K562 (cell line): ENCODE results near the gene SIGLEC6. TPM values are rescaled to one million over a fixed set of nuclear protein-coding genes. Genes with fewer than 3 reads are reported as not detected.

Experiments used
- ATAC-seq: fragments of 200-7000 bp; cut with Tn5 transposase; 3 replicates; pipeline ENCODE4 v1.9.1; 2020; ENCODE audit warnings: moderate library complexity
- BruUV-seq: library from RNA; stranded (reverse); fragments of 400-500 nt; replicated peaks from 2 replicates; lab custom pipeline; 2021; lab: Mats Ljungman, UMichigan
- CTCF ChIA-PET: fragments of 300-600 bp; formaldehyde crosslinking; extraction: SDS; loops from one replicate; lab custom pipeline; 2021; ENCODE audit warnings: low intra/inter-chr PET ratio; lab: Yijun Ruan, JAX
- POLR2A ChIA-PET: fragments of 300-600, 350-650 bp; sonication (Branson Sonifier 250); formaldehyde crosslinking; extraction: SDS; loops from one replicate; lab custom pipeline; 2021; ENCODE audit warnings: antibody characterized with exemption, inconsistent platforms; lab: Yijun Ruan, JAX
- DNase-seq, 4 experiments: peaks; one replicate each; pipeline versions ENCODE4 v3.0.0 to v3.0.0-alpha.2; 2011 to 2018; ENCODE audit warnings: low spot score in 3 of 4, mixed read lengths in 3 of 4; ENCODE audit errors: extremely low read depth in 1 of 4
- FAIRE-seq: peaks from 2 replicates; lab custom pipeline; 2011; peaks lifted over from hg19 to GRCh38; lab: Jason Lieb, UNC
- H2AFZ ChIP-seq: 2 replicates; pipeline ENCODE4 v1.6.0; 2011; ENCODE audit warnings: low read depth, low read length, control low read depth, inconsistent platforms
- H3K27ac ChIP-seq: fragments of 200-600 bp; 3 replicates; pipeline ENCODE4 v1.8.0; 2011; ENCODE audit warnings: low read depth, mild to moderate bottlenecking, control low read depth, inconsistent platforms, low read length, moderate library complexity, mixed read lengths; ENCODE audit errors: extremely low read depth
- H3K27me3 ChIP-seq, 2 experiments: fragments of 300-600 bp in 1 of 2; 2 replicates in 1 of 2; 3 replicates in 1 of 2; pipeline versions ENCODE4 v1.6.0 to v1.8.0; 2011; ENCODE audit warnings: inconsistent platforms in 2 of 2, low read length in 2 of 2, mild to moderate bottlenecking in 1 of 2, mixed read lengths in 1 of 2, moderate library complexity in 1 of 2; ENCODE audit not compliant: control insufficient read depth in 2 of 2, insufficient read depth in 2 of 2
- H3K36me3 ChIP-seq: fragments of 300-600 bp; 3 replicates; pipeline ENCODE4 v1.8.0; 2011; ENCODE audit warnings: mild to moderate bottlenecking, low read length, inconsistent platforms; ENCODE audit not compliant: control insufficient read depth, insufficient read depth
- H3K4me1 ChIP-seq, 2 experiments: fragments of 200-600 bp in 1 of 2; replicated peaks in 1 of 2; 2 replicates in 1 of 2; 3 replicates in 1 of 2; pipeline versions ENCODE4 v1.5.1 to v1.8.0; 2011; ENCODE audit warnings: inconsistent platforms in 2 of 2, low read length in 2 of 2, mild to moderate bottlenecking in 1 of 2, mixed read lengths in 1 of 2, moderate library complexity in 1 of 2; ENCODE audit not compliant: control insufficient read depth in 2 of 2, insufficient read depth in 2 of 2
- H3K4me2 ChIP-seq: 2 replicates; pipeline ENCODE4 v1.6.1; 2011; ENCODE audit warnings: low read length, control low read depth, inconsistent platforms, mixed read lengths; ENCODE audit not compliant: insufficient read depth
- H3K4me3 ChIP-seq: fragments of 200-600 bp; sonication (generic), shearing (Covaris generic); 2 replicates; pipeline ENCODE4 v1.5.1; 2016; ENCODE audit warnings: control low read depth, inconsistent platforms
- H3K79me2 ChIP-seq: fragments of 200-600 bp; 3 replicates; pipeline ENCODE4 v1.8.0; 2011; ENCODE audit warnings: low read length, inconsistent platforms; ENCODE audit not compliant: control insufficient read depth, insufficient read depth
- H3K9ac ChIP-seq, 2 experiments: 2 replicates each; pipeline versions ENCODE4 v1.6.0 to v1.6.1; 2011; ENCODE audit warnings: low read depth in 2 of 2, low read length in 2 of 2, control low read depth in 1 of 2, inconsistent platforms in 1 of 2, mild to moderate bottlenecking in 1 of 2, mixed read lengths in 1 of 2; ENCODE audit not compliant: insufficient read depth in 1 of 2
- H3K9me1 ChIP-seq: one replicate; pipeline ENCODE4 v1.6.0; 2011; ENCODE audit warnings: inconsistent platforms, mild to moderate bottlenecking, low read length, moderate library complexity; ENCODE audit not compliant: control insufficient read depth, insufficient read depth
- H3K9me3 ChIP-seq: replicated peaks from 2 replicates; pipeline ENCODE4 v1.5.1; 2011; ENCODE audit warnings: low read depth, low read length, inconsistent platforms; ENCODE audit not compliant: control insufficient read depth, insufficient read depth
- H4K20me1 ChIP-seq: replicated peaks from 2 replicates; pipeline ENCODE4 v1.6.1; 2011; ENCODE audit warnings: low read length, inconsistent platforms, mixed read lengths; ENCODE audit not compliant: control insufficient read depth, insufficient read depth
- BRF2 ChIP-seq: IDR thresholded peaks from 3 replicates; pipeline ENCODE4 v1.6.1; 2011; ENCODE audit warnings: borderline replicate concordance, mild to moderate bottlenecking; ENCODE audit not compliant: insufficient read length, insufficient read depth
- PRMT5 ChIP-seq: sonication (generic); formaldehyde crosslinking; IDR thresholded peaks from 2 replicates; pipeline ENCODE4 v1.5.0; 2020; ENCODE audit warnings: missing genetic modification reagents
- STAG1 ChIP-seq: sonication (generic); formaldehyde crosslinking; IDR thresholded peaks from 2 replicates; pipeline ENCODE4 v1.5.0; 2020; ENCODE audit warnings: missing genetic modification reagents, borderline replicate concordance
- ZBTB7A ChIP-seq: IDR thresholded peaks from 2 replicates; pipeline ENCODE4 v1.6.1; 2011; ENCODE audit warnings: low read depth, mild to moderate bottlenecking, low read length, moderate library complexity, borderline replicate concordance; ENCODE audit not compliant: control insufficient read depth
- ZC3H11A ChIP-seq: IDR thresholded peaks from 2 replicates; pipeline ENCODE4 v1.6.1; 2012; ENCODE audit warnings: low read depth, low read length, improper control_type of control experiment
- ZNF282 ChIP-seq: sonication (generic); formaldehyde crosslinking; IDR thresholded peaks from 2 replicates; pipeline ENCODE4 v1.8.1; 2023; ENCODE audit warnings: missing genetic modification reagents
- whole genome bisulfite sequencing: fragments of 100-300 bp; shearing (Covaris generic); methylation state at CpG from one replicate; pipeline ENCODE4 v1.1.6; 2016; ENCODE audit warnings: low coverage, mixed read lengths; ENCODE audit not compliant: insufficient coverage; ENCODE audit errors: missing lambda C conversion rate; 5-methylcytosine and 5-hydroxymethylcytosine counted together
- in situ Hi-C: fragments of 300-500 bp; cut with MboI; formaldehyde crosslinking; loops from 4 replicates; pipeline ENCODE4 v1.15.0; 2018; ENCODE audit warnings: inconsistent platforms, mixed read lengths
- intact Hi-C: fragments of 100-400 bp; cut with micrococcal nuclease; formaldehyde crosslinking; loops from 2 replicates; pipeline ENCODE4 v1.14.2; 2022
- polyA plus RNA-seq, 8 experiments: library from polyadenylated mRNA; depleted of rRNA in 4 of 8; stranded (reverse) in 5 of 8; unstranded in 3 of 8; fragments of >200 nt; fragmentation: Nextera tagmentation in 2 of 8; fragmentation: Illumina TruSeq in 1 of 8; extraction: Ambion mirVana in 2 of 8; extraction: Trizol in 1 of 8; gene quantifications; 2 replicates each; pipeline versions ENCODE4 v1.2.1 to v1.2.3, GENCODE V29; 2011 to 2014; ENCODE audit warnings: inconsistent platforms in 1 of 8, missing spikeins in 1 of 8
- total RNA-seq, 7 experiments: library from RNA; depleted of rRNA in 6 of 7; stranded (reverse); fragments of >200 nt in 6 of 7; fragmentation: Illumina TruSeq in 2 of 7; extraction: Trizol in 2 of 7; gene quantifications; 2 replicates each; pipeline versions ENCODE4 v1.2.1 to v1.2.3, GENCODE V29; 2011 to 2021; ENCODE audit warnings: low replicate concordance in 1 of 7

SIGLEC6 gene
- total and polyA plus RNA-seq, 9 of the 15 experiments (the other 6 are each of a cell fraction or from before 2014, with no cell fraction given), result 0.03 to 17.5 (median 0.71) TPM

- Histone ChIP-seq H3K9me1 (no peaks in the 10 kb centered on the region), H4K20me1 (no peaks in the 10 kb centered on the region), H3K9me3 (no peaks in the 10 kb centered on the region), H3K36me3 (no peaks in the 10 kb centered on the region), H3K4me2 (no peak overlapping the region), H2AFZ (peak overlapping the region; percentile 36), H3K4me1 (peaks cover 65 to 69% of the 10 kb centered on the region in 2 experiments), H3K27ac (peak overlapping the region; percentile 100; the same call in 1 of the 3 replicates), H3K9ac (peak overlapping the region in 1 of 2 experiments; percentile 8; a peak in 1 of 4 replicates), H3K4me3 (no peak overlapping the region), H3K27me3 (no peaks in the 10 kb centered on the region; a peak in 1 of 5 replicates), H3K79me2 (peaks cover 48% of the 10 kb centered on the region)
- no peak for TF ChIP-seq ZNF282 (CRISPR knock-in tag)
- no peak for TF ChIP-seq STAG1 (CRISPR knock-in tag)
- TF ChIP-seq PRMT5 (CRISPR knock-in tag), result no peak
- TF ChIP-seq ZBTB7A, result no peak
- no peak for TF ChIP-seq ZC3H11A
- TF ChIP-seq BRF2, result no peak
- DNase-seq, result no peak
- ChIA-PET POLR2A (no interaction called here), CTCF (no interaction called here)
- intact Hi-C loops, result no loop called here
- BruUV-seq, result no TSS peak
- WGBS, result 86% methylated on average over 6 of the region's 6 CpGs
- FAIRE-seq, result no peak
- no peak for ATAC-seq
- in situ Hi-C loops, result no loop called here
Observed at GRCh38 chr19:51544038-51544437, 12.6 kb upstream of the SIGLEC6 start.
